Calu3 (cell line): ENCODE results near the gene TNPO1. TPM values are rescaled to one million over a fixed set of nuclear protein-coding genes. Genes with fewer than 3 reads are reported as not detected.
"Not testable (repeated sequence)": the region's sequence is repeated elsewhere in the genome, so short reads cannot be mapped to it uniquely, and the experiment has no call there.

Experiments
- BruUV-seq: library from RNA; stranded (reverse); fragments of 400-500 nt; replicated peaks from 2 replicates; lab custom pipeline; 2021; lab: Mats Ljungman, UMichigan
- CTCF ChIA-PET: fragments of 300-600 bp; sonication (Branson Sonifier 250); formaldehyde crosslinking; loops from one replicate; lab custom pipeline; 2022; ENCODE audit warnings: antibody characterized with exemption; lab: Charles Lee
- DNase-seq: peaks from one replicate; pipeline ENCODE4 v3.0.0; 2022
- H3K27ac Mint-ChIP-seq: one replicate; pipeline ENCODE4 v1.8.0; 2022; ENCODE audit warnings: mixed read lengths; ENCODE audit not compliant: unreplicated experiment
- H3K27me3 Mint-ChIP-seq: one replicate; pipeline ENCODE4 v1.8.0; 2022; ENCODE audit warnings: mixed read lengths; ENCODE audit not compliant: unreplicated experiment
- H3K36me3 Mint-ChIP-seq: one replicate; pipeline ENCODE4 v1.8.0; 2022; ENCODE audit warnings: mild to moderate bottlenecking, moderate library complexity, mixed read lengths; ENCODE audit not compliant: insufficient read depth, unreplicated experiment
- H3K4me1 Mint-ChIP-seq: one replicate; pipeline ENCODE4 v1.8.0; 2022; ENCODE audit warnings: mild to moderate bottlenecking, low read depth, mixed read lengths; ENCODE audit not compliant: unreplicated experiment
- H3K4me3 Mint-ChIP-seq: one replicate; pipeline ENCODE4 v1.8.0; 2022; ENCODE audit warnings: mild to moderate bottlenecking, low read depth, moderate library complexity, mixed read lengths; ENCODE audit not compliant: unreplicated experiment
- H3K9me3 Mint-ChIP-seq: one replicate; pipeline ENCODE4 v1.8.0; 2022; ENCODE audit warnings: low read depth, mixed read lengths; ENCODE audit not compliant: unreplicated experiment
- CTCF ChIP-seq: fragments of 200-600 bp; IDR thresholded peaks from one replicate; pipeline ENCODE4 v1.8.0; 2022; ENCODE audit warnings: antibody characterized with exemption; ENCODE audit not compliant: unreplicated experiment
- intact Hi-C: fragments of 100-400 bp; cut with micrococcal nuclease; formaldehyde crosslinking; loops from one replicate; pipeline ENCODE4 v1.10.0; 2022; ENCODE audit not compliant: unreplicated experiment
- total RNA-seq: library from RNA; stranded (reverse); gene quantifications from 2 replicates; pipeline ENCODE4 v1.2.3, GENCODE V29; 2022

The TNPO1 gene
- total RNA-seq, 1 experiment from 2014 or later = 138 TPM

DNA sequence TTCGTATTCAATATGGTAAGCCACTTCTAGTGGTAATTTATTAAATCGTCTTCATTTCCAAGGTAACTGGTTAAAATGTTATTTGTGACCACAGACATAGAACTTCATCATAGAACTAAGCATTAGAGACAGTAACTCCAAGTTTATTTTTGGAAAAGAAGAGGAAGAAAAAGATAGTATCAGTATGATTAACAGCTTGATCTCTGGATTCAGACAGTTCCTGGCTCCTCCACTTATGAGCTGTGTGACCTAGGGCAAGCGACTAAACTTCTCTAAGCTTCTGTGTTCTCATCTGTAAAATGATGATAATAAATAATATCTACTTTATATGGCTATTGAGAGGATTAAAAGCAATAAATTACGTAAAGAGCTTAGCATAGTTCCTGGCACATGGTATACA is 29.8 kb upstream of the TNPO1 start:
- Mint-ChIP-seq H3K27ac (no peak overlapping the region), H3K4me3 (no peak overlapping the region), H3K4me1 (peaks cover 26% of the 10 kb centered on the region), H3K27me3 (no peaks in the 10 kb centered on the region), H3K36me3 (no peaks in the 10 kb centered on the region), H3K9me3 (no peaks in the 10 kb centered on the region)
- DNase-seq = no peak
- intact Hi-C loops = no loop called here
- BruUV-seq = no TSS peak
- CTCF ChIA-PET = no interaction called here
- no peak for TF ChIP-seq CTCF

GRCh38 chr5:72788866-72789505 is 27.5 kb upstream of the TNPO1 start:
- Mint-ChIP-seq H3K36me3 (no peaks in the 10 kb centered on the region), H3K4me3 (no peak overlapping the region), H3K27me3 (no peaks in the 10 kb centered on the region), H3K4me1 (peaks cover 32% of the 10 kb centered on the region), H3K9me3 (no peaks in the 10 kb centered on the region), H3K27ac (peak overlapping the region; percentile 20)
- no TSS peak for BruUV-seq
- CTCF ChIA-PET = no interaction called here
- no peak for TF ChIP-seq CTCF
- intact Hi-C loops = no loop called here
- DNase-seq = peak; percentile 46

GRCh38 chr5:72790186-72790585 is 26.3 kb upstream of the TNPO1 start:
- peaks cover 32% of the 10 kb centered on the region for H3K4me1 Mint-ChIP-seq
- intact Hi-C loops = no loop called here
- CTCF ChIA-PET = no interaction called here
- H3K9me3 Mint-ChIP-seq = no peaks in the 10 kb centered on the region
- no peak for DNase-seq
- no peaks in the 10 kb centered on the region for H3K27me3 Mint-ChIP-seq
- H3K36me3 Mint-ChIP-seq = no peaks in the 10 kb centered on the region
- no TSS peak for BruUV-seq
- H3K27ac Mint-ChIP-seq = no peak overlapping the region
- no peak for TF ChIP-seq CTCF
- H3K4me3 Mint-ChIP-seq = no peak overlapping the region

DNA sequence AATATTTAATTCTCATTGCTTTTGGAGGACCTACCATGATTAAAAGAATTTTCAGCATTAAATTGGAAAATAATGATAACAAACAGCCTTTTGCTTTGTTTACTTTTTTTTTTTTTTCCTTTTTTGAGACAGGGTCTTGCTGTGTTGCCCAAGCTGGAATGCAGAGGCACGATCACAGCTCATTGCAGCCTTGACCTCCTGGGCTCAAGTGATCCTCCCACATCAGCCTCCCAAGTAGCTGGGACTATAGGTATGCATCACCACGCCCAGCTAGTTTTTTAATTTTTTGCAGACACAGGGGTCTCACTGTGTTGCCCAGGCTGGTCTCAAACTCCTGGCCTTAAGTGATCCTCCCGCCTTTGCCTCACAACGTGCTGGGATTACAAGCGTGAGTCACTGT is 23.8 kb upstream of the TNPO1 start:
- H3K36me3 Mint-ChIP-seq, CTCF ChIA-PET, BruUV-seq: not testable (repeated sequence)

GRCh38 chr5:72796001-72796400 is 20.5 kb upstream of the TNPO1 start:
- Mint-ChIP-seq H3K27ac (no peak overlapping the region), H3K9me3 (no peaks in the 10 kb centered on the region), H3K4me3 (no peak overlapping the region), H3K27me3 (no peaks in the 10 kb centered on the region), H3K4me1 (peaks cover 8% of the 10 kb centered on the region), H3K36me3 (no peaks in the 10 kb centered on the region)
- BruUV-seq = no TSS peak
- intact Hi-C loops = no loop called here
- CTCF ChIA-PET = no interaction called here
- no peak for DNase-seq
- TF ChIP-seq CTCF = no peak

More for the DNA sequence above, 23.8 kb upstream of the TNPO1 start:
- H3K27me3 Mint-ChIP-seq, H3K4me3 Mint-ChIP-seq, H3K9me3 Mint-ChIP-seq, DNase-seq, H3K27ac Mint-ChIP-seq, intact Hi-C loops: not testable (repeated sequence)
- H3K4me1 Mint-ChIP-seq = peaks cover 28% of the 10 kb centered on the region
